ENCODE measurements around the gene KIF13A.

KIF13A gene

DNA sequence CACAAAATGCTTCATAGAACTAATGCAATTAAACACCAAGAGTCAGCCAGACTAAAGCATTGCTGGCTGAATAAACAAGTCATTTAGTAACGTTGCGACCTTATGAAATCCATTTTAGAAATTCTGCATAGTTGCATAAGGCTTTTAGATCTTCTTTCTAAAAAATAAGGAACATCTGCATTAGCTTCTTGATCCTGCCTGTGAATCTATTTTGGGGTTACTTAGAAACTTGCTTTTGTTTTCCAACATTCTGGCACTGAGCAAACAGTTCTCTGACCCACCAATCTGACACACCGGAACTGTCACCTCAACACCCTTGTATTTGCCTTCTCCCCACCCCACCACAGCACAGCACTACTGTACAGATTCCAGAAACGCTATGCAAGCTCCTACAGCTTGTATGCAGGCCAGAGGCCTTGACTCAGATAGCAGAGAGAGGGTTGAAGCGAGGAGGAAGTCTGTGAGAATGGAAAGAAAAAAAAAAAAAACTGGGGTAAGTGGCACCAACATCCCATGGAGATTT, 55.0 kb downstream of the KIF13A start:
- peak; percentile 90 for DNase-seq (ENCODE audit: low read depth)

DNA sequence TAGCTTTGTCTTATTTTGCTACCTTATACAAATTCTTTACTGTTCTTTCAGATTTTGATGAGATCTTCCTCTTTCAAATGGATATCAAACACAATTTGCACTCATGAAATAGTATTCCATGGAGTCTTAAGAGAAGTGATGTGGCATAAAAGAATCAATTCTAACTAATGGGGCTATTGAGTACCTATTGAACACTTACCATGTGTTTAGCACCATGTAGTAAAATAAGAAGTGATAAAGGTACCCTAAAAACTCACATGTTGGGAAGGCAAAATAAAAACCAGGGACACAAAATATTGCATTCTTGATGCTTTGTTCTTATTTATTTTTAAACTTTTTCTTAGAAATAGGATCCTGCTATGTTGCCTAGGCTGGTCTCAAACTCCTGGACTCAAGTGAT, 56.2 kb downstream of the KIF13A start:
- no peak for DNase-seq (ENCODE audit: low read depth)

DNA sequence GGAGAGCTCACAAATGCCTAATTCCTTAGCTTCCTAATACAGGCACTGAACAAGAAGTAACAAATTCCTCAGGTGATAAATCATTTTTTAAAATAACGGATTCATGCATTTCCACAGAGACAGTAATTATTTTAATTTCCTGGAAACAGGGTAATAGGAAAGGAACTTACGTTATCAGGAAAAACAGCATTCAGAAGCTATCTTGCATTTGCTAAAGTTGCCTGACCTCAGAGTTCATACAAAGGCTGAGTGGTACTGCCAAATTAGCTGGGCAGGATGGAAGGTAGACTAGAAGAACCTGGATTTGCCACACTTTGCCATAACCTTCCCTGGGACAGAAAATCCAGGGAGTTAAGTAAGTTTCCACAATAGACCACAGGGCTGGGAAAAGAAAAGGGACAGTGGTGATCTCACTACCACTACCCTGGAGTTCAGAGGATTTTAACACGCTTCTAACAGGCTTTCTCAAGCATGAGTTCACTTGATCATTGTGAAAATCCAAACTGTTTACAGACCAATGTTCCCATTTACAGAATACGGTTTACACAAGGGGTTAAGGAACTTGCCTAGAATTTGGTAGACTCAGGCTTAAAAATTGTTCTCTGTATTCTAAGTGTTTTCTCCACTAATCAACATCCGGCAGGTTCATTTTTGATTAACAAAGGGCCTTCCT, 57.0 kb downstream of the KIF13A start:
- peak; percentile 32 for DNase-seq (ENCODE audit: low read depth)

DNA sequence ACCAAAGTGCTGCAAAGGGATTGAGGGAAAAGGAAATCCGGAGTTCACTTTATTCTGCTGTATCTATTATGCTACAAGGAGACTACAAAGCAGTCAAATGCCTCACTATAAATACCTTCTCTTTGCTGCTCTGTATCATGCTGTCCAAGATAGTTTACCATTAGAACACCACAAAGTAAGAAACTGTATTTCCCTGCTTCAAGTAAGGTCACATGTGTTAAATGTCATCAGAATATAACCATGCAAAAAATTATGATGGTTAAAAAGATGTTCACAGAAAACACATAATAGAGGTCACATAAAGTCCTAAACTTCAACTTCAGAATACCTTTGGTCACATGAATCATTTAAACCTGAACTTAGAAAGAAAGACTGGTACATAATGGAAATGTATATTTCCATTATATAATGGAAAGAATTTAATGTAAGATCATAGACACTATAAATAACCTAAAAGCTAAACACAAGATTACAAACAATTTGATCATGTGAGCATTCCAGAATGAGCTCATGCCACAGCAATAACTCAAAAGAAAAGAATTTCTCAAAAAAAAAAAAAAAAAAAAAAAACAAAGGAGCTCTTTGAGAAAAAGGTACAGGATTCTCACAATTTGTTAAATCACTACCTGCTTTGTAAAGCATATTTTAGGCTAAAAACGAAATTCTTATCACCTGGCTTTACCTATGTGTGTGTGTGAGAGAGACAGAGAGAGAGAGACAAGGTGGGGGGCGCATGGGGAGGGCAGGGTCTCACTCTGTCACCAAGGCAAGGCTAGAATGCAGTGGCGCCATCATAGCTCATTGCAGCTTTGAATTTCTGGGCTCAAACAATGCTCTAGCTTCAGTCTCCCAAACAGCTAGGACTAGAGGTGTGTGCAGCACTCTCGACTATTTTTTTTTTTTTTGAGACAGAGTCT, 58.7 kb downstream of the KIF13A start:
- peak; percentile 72 for DNase-seq (ENCODE audit: low read depth)

DNA sequence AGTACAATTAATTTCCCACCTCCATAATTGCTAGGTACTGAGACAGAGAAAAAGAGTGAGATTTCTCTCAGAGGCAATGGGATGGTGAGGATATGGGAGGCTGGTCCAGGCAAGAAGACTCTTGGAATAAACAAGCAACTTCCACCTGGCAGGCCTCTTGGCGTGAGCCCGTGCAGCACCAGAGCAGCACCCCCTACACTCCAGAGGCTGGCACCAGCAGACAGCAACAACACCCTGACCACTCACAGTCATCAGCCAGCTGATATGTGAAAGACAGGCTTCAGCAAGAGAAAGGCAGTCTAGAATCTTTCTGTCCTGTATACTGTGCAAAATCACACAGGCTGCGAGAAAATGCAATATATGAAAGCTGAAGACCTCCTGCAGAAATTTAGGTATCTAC, 59.7 kb downstream of the KIF13A start:
- DNase-seq (ENCODE audit: low read depth), result no peak

DNA sequence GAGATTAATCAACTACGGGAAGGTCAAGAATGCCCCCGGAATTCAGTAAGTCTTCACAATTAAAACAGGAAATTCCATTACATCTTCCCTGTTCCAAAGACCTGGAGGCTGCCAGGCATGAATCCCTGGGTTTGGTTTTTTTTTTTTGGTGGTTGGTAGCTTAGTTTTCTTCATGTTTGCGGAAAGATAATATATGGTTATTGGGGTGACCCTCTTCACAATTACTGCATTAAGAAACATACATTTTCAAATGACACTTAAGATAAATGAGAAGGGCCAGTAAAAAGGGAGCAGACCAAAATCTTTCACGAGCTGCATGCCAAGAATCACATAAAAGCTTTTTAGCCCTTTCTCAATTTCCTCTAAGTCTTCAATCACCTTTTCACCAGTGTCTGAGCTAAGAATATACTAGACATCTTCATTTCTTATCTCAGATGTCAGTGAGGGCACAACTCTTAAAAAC, 64.0 kb downstream of the KIF13A start:
- peak; percentile 80 for DNase-seq (ENCODE audit: low read depth)

DNA sequence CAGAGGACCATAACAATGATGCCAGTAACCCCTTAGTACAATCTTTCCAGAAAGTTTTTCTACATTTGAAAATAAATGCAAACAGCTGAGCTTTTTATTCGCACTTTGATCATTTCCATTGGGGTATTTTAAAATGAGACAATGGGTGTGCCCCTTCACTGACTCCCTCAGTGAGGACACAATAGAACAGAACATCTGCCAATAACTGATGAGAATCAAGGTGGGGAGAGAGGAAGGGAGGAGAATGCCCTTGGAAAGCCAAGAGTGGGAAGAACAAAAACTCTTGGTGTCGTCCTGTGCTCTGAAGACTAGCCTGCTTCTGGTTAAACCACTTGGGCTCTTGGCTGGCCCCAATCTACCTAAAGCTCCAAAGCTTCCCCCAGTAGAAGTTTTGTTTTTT, 66.0 kb downstream of the KIF13A start:
- no peak for DNase-seq (ENCODE audit: low read depth)

DNA sequence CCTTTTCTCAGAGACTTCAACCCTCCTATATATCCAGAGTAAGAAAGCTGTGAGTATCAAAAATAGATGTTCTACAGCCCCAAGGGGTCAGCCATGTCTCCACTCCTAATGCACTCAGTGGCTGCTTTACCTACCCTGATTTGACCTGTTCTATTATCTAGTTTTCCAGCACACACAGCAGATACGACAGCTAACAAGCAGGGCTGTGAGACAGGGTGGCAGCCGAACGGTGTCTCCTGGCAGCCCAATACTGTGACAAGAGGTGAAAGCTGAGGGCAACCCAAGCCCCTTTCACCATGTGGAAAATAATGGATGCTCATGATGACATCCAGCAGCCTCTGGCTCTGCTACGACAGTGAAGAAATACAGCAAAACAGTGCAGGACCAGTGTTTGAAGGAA, 67.9 kb downstream of the KIF13A start:
- DNase-seq (ENCODE audit: low read depth), result no peak

DNA sequence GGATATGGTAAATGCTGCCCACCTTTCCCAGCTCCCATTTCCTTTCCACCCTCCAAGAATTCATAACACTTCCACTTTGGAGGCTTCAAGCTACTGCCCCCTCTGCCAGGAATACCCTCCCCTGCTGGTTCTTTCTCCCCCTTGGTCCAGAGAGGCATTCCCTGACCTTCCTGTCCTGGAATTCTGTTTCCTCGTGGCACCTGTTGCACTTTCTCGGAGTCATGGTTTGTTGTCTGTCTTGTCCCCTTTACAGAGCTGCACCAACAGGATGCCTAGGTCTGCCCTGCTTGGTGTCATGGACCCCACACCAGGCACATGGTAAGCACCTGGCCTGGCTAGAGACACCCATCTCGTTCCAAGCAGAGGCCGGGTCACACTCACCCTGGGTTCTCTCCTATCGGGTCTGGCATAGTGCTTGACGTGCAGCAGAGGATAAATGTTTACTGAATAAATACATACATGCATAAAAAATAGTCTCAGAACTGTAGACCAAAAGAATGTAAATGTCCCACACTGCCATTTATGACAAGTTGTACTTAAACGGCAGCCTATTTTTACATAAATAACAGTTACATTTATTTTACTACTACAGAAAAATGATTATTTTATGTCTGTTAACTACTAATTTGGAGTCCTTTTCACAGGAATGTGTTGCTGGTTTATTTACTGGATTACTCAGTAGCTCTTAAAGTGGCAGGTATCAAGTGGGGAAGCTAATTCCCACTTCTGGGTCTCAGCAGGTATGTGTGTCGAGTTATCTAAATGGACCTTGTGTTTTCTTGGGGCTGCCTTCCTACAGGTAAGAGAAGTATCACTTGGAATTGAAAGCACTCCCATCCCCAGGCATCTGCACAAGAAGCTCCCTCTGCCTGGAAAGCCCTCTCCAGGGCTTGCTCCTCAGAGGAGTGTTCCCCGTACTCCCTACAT, 69.3 kb downstream of the KIF13A start:
- no peak for DNase-seq (ENCODE audit: low read depth)

DNA sequence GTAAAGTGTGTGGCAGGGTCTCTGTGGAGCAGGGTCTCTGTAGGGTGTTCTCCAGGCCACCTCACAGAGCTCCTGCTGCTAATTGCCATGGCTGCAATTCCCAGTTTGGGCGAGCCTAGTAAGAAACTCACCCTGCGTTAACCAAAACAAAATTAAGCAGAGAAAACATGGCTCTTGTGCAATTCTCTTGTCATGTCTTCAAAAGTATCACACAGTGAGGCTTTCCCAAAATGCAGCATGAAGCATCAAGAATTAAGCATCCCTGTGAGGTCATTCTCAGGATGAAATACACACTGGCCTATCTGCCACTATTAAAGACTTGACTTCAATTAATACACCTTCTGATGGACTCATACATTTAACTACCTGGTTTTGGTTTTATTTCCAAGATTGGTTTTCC, 72.8 kb downstream of the KIF13A start:
- DNase-seq (ENCODE audit: low read depth), result no peak

DNA sequence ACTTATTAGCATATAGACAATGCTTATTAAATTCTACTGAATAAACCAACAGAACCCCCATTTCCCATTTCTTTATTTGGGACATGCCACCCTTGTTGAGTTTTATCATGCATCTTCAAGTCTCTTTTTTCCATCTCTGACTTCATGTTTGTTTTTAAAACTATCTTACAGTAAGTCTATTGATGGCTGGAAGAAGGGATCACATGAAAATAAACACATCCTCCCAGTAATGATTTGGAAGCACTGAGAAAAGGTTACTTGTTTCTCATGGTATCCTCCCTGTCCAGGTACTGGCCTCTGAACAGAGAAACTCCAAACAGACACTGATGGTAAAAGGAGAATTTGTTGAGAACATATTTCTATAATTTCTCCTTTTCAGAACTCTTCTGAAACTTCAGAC, 74.9 kb downstream of the KIF13A start:
- no peak for DNase-seq (ENCODE audit: low read depth)

DNA sequence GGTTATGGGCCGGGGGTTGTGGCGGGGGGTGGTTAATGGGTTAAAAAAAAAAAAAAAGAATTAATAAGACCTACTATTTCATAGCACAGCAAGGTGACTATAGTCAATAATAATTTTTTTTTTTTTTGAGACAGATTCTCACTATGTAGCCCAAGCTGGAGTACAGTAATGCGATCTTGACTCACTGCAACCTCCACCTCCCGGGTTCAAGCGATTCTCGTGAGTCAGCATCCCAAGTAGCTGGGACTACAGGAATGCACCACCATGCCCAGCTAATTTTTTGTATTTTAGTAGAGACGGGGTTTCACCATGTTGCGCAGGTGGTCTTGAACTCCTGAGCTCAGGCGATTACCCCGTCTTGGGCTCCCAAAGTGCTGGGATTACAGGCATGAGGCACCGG, 75.8 kb downstream of the KIF13A start:
- peak; percentile 54 for DNase-seq (ENCODE audit: low read depth)

DNA sequence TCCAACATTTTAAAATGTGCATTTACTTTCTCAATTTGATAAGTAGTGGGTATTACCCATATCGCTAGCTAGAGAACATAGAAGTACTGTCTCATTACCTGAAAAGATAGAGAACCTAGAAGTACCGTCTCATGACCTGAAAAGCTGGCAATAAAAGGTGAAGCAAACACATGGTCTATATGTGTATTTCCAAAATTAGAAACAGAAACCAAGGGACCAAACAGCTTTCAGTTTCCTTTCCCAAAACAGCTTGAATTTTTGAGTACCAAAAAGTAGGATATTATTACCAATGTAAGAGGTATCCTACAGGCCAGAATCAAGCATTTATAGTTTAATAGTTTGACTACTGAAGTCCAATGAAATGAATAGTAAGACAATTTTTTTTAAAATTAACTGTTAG, 77.2 kb downstream of the KIF13A start:
- DNase-seq (ENCODE audit: low read depth), result no peak

DNA sequence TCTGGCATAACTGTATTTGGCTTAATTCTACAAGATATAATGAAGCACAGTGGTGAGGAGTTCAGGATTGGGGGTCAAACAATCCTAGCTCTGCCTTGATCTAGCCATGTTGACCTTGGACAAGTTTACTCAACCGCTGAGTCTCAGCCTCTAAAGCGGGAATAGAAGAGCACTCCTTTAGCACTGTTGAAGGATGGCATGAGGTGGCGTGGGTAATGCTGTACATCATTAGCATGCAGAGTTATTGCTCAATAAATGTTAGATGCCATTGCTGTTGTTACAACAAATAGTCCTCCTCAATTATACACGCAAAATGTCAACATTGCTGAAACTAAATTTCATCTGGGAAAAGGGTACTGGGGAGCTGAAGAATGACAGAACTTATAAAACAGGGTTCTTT, 78.6 kb downstream of the KIF13A start:
- DNase-seq (ENCODE audit: low read depth), result peak; percentile 24

DNA sequence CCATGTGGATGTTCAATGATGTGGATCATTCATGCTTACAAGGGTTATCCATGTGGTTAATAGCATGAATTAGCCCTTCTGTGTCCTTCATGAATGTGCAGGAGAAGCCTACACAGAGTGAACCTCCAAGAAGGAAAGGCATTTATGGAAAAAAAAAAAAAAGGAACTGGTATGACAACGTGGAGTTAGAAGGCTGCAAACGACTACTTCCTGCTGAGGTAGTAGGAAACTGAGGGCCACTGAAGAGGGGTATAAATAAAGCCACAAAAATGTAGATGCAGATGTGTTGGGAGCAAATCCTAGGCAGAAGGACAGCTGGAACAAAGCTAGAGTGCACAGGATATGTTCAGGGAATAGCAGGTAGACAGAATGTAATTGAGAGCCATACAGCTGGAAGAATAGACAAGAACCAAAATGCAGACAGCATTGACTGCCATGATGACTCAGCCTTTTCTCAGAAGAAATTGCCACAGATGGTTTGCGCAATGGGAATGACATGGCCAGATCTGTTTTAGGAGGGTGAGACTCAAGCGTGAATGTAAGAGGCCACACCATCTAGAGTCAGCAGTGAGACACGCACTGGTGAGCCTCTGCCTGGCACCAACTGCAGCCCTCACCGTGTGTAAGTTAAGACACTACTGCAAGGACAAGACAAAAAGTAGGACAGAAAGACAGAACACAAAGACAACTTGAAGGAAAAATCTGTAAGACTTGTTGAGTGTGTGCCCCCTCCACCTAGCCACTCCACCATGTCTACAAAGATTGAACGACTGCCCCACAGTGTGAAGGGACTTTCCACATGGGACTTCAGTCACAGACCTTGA, 79.8 kb downstream of the KIF13A start:
- DNase-seq (ENCODE audit: low read depth), result peak; percentile 99

DNA sequence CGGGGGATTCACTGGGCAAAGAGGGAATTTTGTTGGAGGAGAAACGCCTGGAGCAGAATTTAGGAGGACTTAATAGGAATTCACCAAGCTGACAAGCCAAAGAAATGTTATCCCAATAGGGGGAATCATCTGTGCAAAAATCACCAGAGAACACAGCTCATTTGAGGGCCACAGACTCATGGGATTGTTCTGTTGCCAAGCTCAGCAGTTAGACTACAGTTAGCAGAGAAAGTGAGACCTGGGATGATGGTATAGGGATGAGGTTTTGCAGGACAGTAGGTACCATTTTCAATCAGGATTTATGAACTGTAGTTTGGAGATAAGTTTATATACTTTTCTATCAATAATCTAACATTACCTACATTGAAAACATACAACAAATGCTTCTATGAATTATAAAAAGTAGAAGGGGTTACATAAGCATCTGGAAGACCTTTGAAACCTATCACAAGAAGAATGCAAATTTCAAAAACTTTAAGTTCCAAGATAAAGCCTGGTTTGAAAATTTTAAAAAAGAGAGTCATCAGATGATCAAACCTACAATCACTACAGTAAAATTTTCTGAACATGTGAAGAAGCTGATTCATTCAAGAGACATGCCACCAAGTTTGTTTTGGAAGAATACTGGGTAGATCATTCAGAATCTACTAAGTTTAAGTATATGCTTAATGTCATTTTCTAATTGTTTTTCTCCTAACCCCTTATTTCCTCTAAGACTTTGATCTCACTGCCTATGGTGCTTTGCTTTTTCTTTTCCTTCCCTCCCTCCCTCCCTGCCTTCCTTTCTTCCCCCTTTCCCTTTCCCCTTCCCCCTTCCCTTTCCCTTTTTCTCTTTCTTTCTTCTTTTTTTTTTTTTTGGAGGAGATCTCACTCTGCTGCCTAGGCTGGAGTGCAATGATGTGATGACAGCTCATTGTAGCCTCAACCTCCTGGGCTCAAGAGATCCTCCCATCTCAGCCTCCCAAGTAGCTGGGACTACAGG, 81.5 kb downstream of the KIF13A start:
- peak; percentile 88 for DNase-seq (ENCODE audit: low read depth)

DNA sequence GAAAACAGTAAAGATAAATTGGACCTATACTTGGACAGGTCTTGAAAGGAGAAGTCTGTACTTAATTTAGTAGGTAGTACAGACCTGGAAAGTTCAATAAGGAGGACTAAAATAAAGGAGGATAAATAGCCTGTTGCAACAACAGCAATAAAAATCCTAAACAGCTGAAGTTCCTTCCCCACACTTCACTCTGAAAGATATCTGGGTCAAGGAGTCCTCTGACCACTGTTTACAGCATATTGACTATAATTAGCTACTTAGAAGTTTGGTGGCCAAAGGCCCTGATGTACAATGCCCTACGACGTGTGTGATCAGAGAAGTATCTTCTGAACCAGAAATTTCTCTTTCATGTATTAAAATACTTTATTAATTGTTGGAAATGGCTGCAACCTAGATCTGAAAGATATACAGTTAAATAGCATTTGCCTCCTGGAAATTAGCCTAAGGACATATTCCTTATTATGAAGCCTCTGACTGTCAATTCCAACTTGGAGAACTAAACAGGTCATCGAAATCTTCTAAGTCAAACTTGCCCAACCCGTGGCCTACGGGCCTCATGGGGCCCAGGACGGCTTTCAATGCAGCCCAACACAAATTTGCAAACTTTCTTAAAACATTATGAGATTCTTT, 82.8 kb downstream of the KIF13A start:
- peak; percentile 41 for DNase-seq (ENCODE audit: low read depth)

DNA sequence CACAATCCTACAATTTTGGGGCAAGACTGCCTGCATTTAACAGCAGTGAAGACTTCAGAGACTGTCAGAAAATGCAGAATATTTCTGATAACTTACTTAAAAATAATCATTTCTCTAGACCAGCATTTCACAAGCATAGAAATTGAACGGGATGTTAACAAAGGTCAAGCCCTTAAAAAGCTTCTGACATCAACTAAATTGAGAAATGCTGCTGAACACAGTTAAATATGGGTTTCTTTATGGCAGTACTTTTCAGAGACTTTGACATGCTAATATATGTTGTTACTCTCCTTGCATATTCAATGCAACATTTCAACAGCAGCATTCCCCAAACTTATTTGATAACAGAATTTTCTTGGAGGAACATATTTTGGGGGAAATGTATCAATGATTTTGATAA, 84.5 kb downstream of the KIF13A start:
- DNase-seq (ENCODE audit: low read depth), result no peak

DNA sequence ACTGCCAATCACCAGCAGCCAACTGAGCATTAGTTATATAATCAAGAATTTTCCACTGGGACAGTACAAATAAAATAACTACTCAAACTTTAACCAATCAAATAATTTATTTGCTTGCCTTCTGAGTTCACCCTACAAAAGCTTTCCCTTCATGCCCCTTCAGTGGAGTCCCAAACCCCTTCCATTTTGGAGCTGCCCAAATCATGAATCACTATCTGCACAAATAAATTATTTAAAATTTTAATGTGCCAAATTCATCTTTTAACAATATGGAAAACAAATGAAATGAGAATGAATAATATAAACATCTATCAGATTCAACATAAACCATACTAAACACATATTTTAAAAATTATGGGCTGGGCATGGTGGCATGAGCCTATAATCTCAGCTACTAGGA, 85.9 kb downstream of the KIF13A start:
- no peak for DNase-seq (ENCODE audit: low read depth)

All from EH (cell line).